Kidney epithelial cell (primary cell): Measurements from ENCODE around the gene TCL1A. TPM values are rescaled to one million over a fixed set of nuclear protein-coding genes. Genes with fewer than 3 reads are reported as not detected.

Source experiments
- DNase-seq: peaks from one replicate; pipeline ENCODE4 v3.0.0-alpha.2; 2010; ENCODE audit warnings: low read depth
- H3K27me3 ChIP-seq: 2 replicates; pipeline ENCODE4 v1.6.0; 2011; ENCODE audit warnings: low read length; ENCODE audit not compliant: control insufficient read depth, insufficient read depth
- H3K36me3 ChIP-seq: 2 replicates; pipeline ENCODE4 v1.5.1; 2011; ENCODE audit warnings: low read length; ENCODE audit not compliant: control insufficient read depth, insufficient read depth
- H3K4me3 ChIP-seq: 2 replicates; pipeline ENCODE4 v1.5.1; 2011; ENCODE audit warnings: low read depth, mild to moderate bottlenecking, control low read depth, low read length
- total RNA-seq: library from RNA; depleted of rRNA; stranded (reverse); fragments of >200 nt; gene quantifications from 2 replicates; pipeline ENCODE4 v1.2.3, GENCODE V29; 2015
- TF ChIP-seq, protein P1 (sequence below): IDR thresholded peaks from 2 replicates; pipeline ENCODE4 v1.5.1; 2011; ENCODE audit warnings: mild to moderate bottlenecking, moderate library complexity, low read length, control low read depth, inconsistent platforms; ENCODE audit not compliant: insufficient read depth, poor library complexity, severe bottlenecking

Gene TCL1A
- total RNA-seq, 1 donor from 2014 or later, result not detected

DNA sequence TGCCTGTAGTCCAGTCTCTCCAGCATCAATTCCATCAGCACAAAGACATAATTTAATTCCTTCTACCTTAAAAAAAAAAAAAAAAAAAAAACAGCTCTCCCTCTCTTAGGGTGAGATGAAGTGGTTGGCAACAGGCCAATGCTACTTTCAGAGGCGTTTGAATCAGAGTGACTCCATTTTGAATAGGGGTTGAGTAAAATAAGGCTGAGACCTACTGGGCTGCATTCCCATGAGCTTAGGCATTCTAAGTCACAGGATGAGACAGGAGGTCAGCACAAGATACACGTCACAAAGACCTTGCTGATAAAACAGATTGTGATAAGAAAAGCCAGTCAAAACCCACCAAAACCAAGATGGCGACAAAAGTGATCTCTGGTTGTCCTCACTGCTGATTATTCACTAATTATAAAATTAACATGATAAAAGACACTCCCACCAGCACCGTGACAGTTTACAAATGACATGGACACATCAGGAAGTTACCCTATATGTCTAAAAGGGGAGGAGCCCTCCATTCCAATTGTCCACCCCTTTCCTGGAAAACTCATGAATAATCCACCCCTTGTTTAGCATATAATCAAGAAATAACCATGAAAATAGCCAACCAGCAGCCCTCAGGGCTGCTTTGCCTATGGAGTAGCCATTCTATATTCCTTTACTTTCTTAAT, 34.6 kb downstream of the TCL1A start:
- H3K27me3 ChIP-seq, result no peaks in the 10 kb centered on the region
- TF ChIP-seq, protein P1, sequence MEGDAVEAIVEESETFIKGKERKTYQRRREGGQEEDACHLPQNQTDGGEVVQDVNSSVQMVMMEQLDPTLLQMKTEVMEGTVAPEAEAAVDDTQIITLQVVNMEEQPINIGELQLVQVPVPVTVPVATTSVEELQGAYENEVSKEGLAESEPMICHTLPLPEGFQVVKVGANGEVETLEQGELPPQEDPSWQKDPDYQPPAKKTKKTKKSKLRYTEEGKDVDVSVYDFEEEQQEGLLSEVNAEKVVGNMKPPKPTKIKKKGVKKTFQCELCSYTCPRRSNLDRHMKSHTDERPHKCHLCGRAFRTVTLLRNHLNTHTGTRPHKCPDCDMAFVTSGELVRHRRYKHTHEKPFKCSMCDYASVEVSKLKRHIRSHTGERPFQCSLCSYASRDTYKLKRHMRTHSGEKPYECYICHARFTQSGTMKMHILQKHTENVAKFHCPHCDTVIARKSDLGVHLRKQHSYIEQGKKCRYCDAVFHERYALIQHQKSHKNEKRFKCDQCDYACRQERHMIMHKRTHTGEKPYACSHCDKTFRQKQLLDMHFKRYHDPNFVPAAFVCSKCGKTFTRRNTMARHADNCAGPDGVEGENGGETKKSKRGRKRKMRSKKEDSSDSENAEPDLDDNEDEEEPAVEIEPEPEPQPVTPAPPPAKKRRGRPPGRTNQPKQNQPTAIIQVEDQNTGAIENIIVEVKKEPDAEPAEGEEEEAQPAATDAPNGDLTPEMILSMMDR, result no peak
- no peak overlapping the region for H3K4me3 ChIP-seq
- no peak for DNase-seq
- no peaks in the 10 kb centered on the region for H3K36me3 ChIP-seq

GRCh38 chr14:95677179-95677835, 36.6 kb downstream of the TCL1A start:
- DNase-seq, result no peak
- no peak overlapping the region for H3K4me3 ChIP-seq
- TF ChIP-seq, protein P1, result no peak
- H3K36me3 ChIP-seq, result no peaks in the 10 kb centered on the region
- H3K27me3 ChIP-seq, result no peaks in the 10 kb centered on the region

GRCh38 chr14:95675486-95675885, 38.4 kb downstream of the TCL1A start:
- TF ChIP-seq, protein P1, result no peak
- Histone ChIP-seq H3K27me3 (no peaks in the 10 kb centered on the region), H3K4me3 (no peak overlapping the region), H3K36me3 (no peaks in the 10 kb centered on the region)
- no peak for DNase-seq

DNA sequence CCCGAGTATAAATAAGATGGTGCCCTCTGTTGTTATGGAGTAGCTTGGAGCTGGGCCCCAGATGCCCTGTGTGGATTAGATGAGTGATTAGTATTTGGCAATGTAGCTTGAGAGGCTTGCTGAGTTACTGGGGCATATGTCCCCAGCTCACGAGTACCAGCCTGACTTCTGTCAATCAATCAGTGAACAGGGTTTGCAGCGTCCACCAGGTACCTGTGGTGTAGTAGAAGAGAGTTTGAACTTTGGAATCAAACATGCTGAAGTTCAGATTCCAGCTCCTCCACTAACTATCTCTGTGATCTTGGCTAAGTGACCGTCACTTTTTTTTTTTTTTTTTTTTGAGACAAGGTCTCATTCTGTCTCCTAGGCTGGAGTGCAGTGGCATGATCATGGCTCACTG, 39.3 kb downstream of the TCL1A start:
- no peaks in the 10 kb centered on the region for H3K27me3 ChIP-seq
- H3K4me3 ChIP-seq, result no peak overlapping the region
- DNase-seq, result no peak
- H3K36me3 ChIP-seq, result no peaks in the 10 kb centered on the region
- TF ChIP-seq, protein P1, result no peak

DNA sequence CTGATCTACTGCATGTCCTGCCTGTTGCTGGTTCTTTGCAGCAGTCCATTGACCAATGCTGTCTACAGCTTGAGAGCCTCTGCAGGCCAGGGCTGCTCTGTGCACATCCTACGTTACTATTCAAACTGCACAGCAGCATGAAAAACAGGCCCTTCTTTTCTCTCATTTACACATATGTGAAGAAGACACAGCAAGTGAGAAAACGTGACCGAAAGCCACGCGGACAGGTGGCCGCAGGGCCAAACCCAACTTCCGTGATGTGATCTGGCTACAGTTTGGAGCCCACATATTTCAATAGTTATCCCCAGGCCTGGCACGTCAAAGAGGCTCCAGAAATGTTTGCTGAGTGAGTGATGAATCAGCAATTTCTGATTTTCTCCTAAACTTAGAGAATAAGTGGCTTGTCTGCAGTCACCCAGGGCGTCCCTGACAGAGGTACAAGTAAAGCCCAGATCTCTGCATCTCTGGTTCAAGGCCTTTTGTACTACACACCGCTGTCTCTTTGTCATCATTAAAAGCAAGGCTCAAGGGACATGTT, 45.6 kb downstream of the TCL1A start:
- TF ChIP-seq, protein P1, result no peak
- Histone ChIP-seq H3K27me3 (no peaks in the 10 kb centered on the region), H3K4me3 (no peak overlapping the region), H3K36me3 (no peaks in the 10 kb centered on the region)
- no peak for DNase-seq
